Measurements from ENCODE around the gene GDF15. TPM values are rescaled to one million over a fixed set of nuclear protein-coding genes. Genes with fewer than 3 reads are reported as not detected.

The GDF15 gene
- total RNA-seq, 1 experiment from 2014 or later = 27.3 TPM

GRCh38 chr19:18430417-18431144 lies 44.6 kb downstream of the GDF15 start (continued):
- TF ChIP-seq IRF2 (CRISPR knock-in tag; IDR thresholded peaks at IDR 0.05; ENCODE audit: borderline replicate concordance, low read depth) (no peak), EMX1 (CRISPR knock-in tag; IDR thresholded peaks at IDR 0.05) (no peak), CREM (CRISPR knock-in tag; IDR thresholded peaks at IDR 0.05) (no peak), GABPB1 (CRISPR knock-in tag; IDR thresholded peaks at IDR 0.05) (no peak), RELA (CRISPR knock-in tag; IDR thresholded peaks at IDR 0.05; ENCODE audit: borderline replicate concordance) (no peak), CBFB (CRISPR knock-in tag; IDR thresholded peaks at IDR 0.05; ENCODE audit: low read depth) (no peak), ZBTB21 (CRISPR knock-in tag; IDR thresholded peaks at IDR 0.05; ENCODE audit: borderline replicate concordance) (no peak), ZNF396 (CRISPR knock-in tag; IDR thresholded peaks at IDR 0.05; ENCODE audit: borderline replicate concordance) (no peak), ZNF423 (CRISPR knock-in tag; IDR thresholded peaks at IDR 0.05) (no peak), OVOL2 (CRISPR knock-in tag; IDR thresholded peaks at IDR 0.05; ENCODE audit: borderline replicate concordance) (no peak)
- TF ChIP-seq, protein P1, sequence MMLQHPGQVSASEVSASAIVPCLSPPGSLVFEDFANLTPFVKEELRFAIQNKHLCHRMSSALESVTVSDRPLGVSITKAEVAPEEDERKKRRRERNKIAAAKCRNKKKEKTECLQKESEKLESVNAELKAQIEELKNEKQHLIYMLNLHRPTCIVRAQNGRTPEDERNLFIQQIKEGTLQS (CRISPR knock-in tag; conservative IDR thresholded peaks at IDR 0.05) = no peak

DNA sequence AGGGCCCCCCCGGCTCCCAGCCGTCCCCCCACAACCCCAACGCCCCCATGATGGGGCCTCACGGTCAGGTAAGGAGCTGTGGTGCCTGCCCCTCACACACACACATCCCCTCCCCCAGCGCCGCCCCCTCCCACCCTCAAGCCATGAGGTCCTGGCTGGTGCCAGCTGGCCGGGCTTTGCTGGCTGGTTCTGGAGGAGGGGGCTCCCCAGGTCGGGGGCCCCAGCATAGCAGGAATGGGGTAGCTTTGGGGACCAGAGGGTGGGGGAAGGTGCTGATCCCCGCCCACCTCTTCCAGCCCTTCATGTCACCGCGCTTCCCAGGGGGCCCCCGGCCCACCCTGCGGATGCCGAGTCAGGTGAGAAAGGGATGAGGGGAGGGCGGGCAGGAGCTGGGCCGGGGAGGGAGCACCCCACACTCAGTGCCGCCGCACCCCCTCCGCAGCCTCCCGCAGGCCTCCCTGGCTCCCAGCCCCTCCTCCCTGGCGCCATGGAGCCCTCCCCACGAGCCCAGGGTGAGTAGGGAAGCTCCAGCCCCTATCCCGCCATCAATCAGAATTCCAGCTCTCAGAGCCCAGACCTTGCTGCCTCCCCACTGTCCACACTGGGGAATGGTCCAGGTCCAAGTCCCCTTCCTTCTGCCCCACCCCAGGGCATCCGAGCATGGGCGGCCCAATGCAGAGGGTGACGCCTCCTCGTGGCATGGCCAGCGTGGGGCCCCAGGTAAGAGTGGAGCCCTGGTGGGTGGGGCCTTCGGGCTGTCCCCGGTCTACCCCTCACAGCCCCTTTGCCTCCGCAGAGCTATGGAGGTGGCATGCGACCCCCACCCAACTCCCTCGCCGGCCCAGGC lies 45.6 kb downstream of the GDF15 start:
- peak overlapping the region; percentile 54 for H3K4me3 Mint-ChIP-seq
- H3K27me3 Mint-ChIP-seq (ENCODE audit: low read depth) = no peaks in the 10 kb centered on the region
- DNase-seq (ENCODE audit: low spot score) (no peak), ATAC-seq (no peak)
- ChIA-PET CTCF (interaction anchor here (0.6 to 1.4 kb wide), 9 partner anchors 8 to 152 kb away, joined by 3 to 6 read pairs (median 3); no protein-coding TSS in a partner anchor), POLR2A (interaction anchor here (0.6 to 0.9 kb wide), 3 partner anchors 14 to 564 kb away, joined by 3 read pairs; partner anchors contain the start of gene GDF15)
- TF ChIP-seq FOXP1 (CRISPR knock-in tag; IDR thresholded peaks at IDR 0.05; ENCODE audit: borderline replicate concordance) = 0 out of 2 replicates have a peak, but pooled peaks have one; percentile 32
- no peak for TF ChIP-seq NR1H2 (CRISPR knock-in tag; IDR thresholded peaks at IDR 0.05)
- no peak for TF ChIP-seq NFATC4 (CRISPR knock-in tag; IDR thresholded peaks at IDR 0.05)
- H3K27ac Mint-ChIP-seq = no peak overlapping the region
- H3K36me3 Mint-ChIP-seq = peaks cover 3% of the 10 kb centered on the region
- no peaks in the 10 kb centered on the region for H3K9me3 Mint-ChIP-seq
- H3K4me1 Mint-ChIP-seq = peaks cover 26% of the 10 kb centered on the region

DNA sequence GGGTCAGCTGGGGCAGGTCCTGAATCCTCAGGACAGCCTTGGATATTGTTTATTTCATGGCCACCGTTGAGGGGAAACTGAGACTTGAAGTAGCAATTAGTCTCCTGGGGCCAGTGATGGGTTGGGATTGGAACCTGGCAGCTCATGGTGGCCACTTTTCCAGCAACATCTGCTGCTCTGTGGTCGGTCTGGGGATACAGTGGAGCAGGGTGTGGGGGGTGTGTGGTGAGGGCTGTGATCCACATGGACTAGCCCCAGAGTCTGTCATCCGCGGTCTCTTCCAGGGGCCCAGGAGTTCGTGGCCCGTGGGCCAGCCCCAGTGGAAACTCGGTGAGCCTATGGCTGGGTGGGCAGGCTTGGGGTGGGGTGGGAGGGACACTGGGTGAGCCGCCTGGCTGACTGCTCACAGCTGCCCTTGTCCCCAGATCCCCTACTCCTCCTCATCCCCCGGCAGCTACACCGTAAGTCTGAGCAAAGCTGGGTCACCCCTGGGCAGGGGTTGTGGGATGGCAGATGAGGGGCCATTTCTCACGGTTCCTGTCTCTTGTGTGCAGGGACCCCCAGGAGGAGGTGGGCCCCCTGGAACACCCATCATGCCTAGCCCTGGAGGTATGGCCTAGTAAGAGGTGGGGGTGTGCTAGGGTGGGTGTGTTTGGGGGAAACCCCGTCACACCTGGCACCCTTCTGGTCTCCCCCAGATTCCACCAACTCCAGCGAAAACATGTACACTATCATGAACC lies 46.5 kb downstream of the GDF15 start:
- Mint-ChIP-seq H3K4me1 (peaks cover 26% of the 10 kb centered on the region), H3K27me3 (ENCODE audit: low read depth) (no peaks in the 10 kb centered on the region), H3K9me3 (no peaks in the 10 kb centered on the region), H3K4me3 (peak overlapping the region; percentile 54), H3K36me3 (peaks cover 3% of the 10 kb centered on the region), H3K27ac (0 out of 2 replicates have a peak overlapping the region, but pooled peaks have one; percentile 60)
- POLR2A ChIA-PET = interaction anchor here (0.7 to 0.9 kb wide), 2 partner anchors 15 to 46 kb away, joined by 3 read pairs; partner anchors contain the start of gene GDF15
- ATAC-seq (no peak), DNase-seq (ENCODE audit: low spot score) (no peak)
- TF ChIP-seq SMAD4 (CRISPR knock-in tag; IDR thresholded peaks at IDR 0.05) (no peak), CBFB (CRISPR knock-in tag; IDR thresholded peaks at IDR 0.05; ENCODE audit: low read depth) (no peak), IRF2 (CRISPR knock-in tag; IDR thresholded peaks at IDR 0.05; ENCODE audit: borderline replicate concordance, low read depth) (no peak), ZSCAN18 (CRISPR knock-in tag; IDR thresholded peaks at IDR 0.05) (no peak)
- CTCF ChIA-PET = interaction anchor here (0.8 to 1.4 kb wide), 6 partner anchors 11 to 104 kb away, joined by 3 to 5 read pairs (median 4); no protein-coding TSS in a partner anchor

Measured in WTC11 (cell line).